Activated T-cell treated with anti-CD3 and anti-CD28 coated beads for 1 hour (primary cell): Measurements from ENCODE around the gene PARD3.

Experiments
- DNase-seq: peaks from one replicate; pipeline ENCODE4 v3.0.0-alpha.2; 2020; ENCODE audit warnings: low read depth

Gene PARD3

DNA sequence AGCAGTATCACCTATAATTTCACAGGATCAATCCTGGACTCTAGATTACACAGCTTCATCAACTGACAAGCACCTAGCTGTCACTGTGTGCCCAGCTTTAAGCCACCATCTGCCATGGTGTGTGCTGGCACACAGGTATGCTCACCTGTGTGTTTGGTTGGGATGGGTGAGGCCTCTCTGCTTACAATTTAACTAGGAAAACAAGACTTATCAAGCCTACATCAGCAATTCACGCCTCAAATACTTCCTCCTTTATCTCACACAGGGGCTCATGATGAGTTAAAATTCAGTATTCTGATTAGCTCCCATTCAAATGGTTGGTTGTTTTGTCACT, 608.2 kb downstream of the PARD3 start:
- no peak for DNase-seq

DNA sequence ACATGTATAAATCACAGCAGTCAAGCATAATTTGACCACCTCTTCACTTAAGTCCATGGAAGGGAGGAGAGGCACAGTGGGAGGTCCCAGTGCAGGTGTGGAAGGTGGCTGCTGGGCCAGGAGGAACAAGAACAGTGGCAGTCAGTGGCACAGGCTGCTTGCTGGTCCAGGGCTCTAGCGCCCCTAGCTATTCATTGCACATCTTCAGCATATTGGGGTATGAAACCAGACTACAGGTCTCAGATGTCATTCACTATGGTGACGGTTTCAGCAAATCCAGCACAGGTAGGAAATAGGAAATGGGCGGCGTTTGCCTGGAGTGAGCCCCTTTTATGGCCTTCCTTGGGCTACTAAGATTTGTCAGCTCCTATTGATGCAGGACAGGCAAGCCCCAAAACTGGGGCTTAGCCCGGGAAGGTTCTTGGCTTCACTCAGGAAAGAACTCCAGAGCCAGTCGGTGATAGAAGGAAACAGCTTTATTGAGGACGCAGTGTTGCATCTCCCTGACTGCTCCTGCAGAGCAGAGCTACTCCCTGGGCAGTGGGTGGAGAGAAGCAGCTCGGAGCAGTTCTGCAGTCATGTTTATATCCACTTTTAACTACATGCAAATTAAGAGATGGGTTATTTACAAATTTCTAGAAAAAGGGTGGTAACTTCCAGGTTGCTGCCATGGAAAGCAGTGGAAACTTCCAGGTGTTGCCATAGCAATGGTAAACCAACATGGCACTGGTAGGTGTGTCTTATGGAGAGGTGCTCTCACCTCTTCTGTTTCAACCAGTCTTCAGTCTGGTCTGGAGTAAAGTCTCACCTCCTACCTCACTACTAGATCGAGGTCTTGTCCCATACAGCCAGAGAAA, 608.8 kb downstream of the PARD3 start:
- no peak for DNase-seq

DNA sequence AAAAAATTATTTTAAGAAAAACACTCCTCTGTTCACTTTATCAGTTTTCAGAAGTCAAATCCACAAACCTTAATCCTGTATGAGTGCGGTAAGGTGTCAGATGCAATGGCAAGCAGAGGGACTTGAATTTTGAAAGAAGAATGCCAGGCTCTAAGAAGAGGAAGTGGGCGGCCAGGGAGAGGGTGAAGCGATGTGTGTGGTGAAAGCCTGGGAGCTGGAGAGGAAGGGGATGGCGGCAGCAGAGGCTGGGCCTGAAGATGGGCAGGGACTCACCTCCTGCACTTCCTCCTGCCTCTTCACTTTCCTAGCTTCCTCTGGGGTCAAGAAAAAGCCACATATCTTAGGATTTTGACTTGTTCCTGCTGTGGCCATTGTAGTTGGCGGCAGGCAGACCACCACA, 609.6 kb downstream of the PARD3 start:
- DNase-seq, result no peak

DNA sequence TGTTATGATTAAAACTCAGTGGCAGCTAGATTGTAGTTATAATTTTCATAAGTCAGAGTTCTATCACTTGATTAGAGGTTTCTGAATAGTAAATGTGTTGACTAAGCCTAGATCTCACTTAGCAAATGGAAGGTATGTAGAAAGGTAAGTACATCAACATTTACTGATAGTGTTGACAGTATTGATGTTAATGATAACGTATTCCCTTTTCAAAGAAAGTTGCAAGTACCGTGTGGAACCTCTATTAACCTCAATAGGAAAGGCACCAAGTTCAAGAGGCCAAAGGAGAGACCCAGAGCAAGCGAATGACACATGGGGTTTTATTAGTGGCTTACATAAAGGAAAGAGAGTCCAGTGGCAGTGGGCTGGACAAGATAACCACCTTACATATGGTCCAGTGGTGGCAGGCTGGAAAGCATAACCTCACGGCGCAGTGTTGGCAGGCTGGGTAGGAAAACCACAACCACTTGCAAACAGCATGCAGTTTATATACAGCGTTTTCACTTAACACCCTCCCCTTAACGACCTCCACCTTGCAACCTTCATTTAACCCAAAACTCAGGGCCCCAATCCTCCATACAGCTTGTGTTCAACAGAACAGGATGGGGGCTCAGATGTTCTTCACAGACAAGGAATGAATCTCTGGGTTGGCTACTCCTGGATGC, 611.0 kb downstream of the PARD3 start:
- DNase-seq, result no peak

DNA sequence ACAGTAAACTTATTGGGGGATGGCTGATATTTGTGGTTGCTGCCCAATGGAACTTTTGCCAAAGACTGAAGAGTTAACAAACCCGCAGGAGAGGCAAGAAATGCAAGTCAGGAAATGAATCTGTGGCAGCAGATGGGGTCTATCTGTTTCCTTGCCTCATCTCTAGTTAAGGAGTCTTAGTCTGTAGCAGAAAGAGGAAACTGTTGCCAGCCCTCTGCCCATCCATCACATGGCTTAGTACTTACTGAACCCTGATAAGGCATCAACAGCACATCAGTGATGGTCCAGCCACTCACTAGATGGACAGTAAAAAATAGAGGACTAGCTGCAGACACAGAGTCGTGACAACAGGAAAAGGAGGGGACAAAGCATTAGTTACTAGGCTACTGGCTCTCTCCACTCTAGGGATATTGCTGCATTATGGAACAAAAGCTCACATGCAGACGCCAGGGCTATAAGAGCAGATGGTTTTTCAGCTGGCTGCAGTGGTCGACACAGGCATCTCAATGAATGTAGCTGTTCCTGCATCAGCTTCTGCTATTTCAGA, 614.7 kb downstream of the PARD3 start:
- no peak for DNase-seq

DNA sequence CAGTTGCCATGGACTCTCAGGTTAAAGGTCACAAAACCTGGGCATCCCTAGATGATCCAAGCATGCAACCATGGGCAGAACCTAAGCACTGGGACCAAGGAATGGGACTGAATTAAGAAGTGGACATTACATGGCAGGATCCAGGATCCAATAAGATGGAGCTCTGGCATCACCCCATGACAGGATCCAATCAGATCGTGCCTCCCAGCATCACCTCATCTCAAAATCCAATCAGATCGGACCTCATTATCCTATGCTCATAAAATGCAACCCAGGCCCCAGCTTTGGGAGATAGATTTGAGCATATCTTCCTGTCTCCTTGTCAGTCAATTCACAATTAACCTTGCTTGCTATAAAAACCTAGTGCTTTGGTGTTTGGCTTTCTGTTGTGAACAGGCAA, 616.1 kb downstream of the PARD3 start:
- DNase-seq, result no peak

DNA sequence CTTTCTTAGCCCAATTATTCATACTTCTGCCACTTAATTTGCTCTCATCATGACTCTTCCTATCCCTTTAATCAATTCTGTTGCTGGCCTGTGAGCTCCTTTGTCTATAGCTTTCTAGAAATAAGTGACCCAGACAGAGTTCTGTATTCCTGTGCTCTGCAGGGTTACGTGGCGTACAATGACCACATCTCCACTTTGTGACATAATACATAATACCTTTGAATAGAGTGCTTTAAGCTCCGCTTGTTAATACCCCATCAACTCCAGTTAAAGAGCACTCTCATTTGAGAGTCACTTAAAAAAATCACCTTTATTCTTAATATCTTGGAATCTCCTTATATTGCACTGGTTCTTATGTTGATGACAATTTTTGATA, 619.0 kb downstream of the PARD3 start:
- no peak for DNase-seq

DNA sequence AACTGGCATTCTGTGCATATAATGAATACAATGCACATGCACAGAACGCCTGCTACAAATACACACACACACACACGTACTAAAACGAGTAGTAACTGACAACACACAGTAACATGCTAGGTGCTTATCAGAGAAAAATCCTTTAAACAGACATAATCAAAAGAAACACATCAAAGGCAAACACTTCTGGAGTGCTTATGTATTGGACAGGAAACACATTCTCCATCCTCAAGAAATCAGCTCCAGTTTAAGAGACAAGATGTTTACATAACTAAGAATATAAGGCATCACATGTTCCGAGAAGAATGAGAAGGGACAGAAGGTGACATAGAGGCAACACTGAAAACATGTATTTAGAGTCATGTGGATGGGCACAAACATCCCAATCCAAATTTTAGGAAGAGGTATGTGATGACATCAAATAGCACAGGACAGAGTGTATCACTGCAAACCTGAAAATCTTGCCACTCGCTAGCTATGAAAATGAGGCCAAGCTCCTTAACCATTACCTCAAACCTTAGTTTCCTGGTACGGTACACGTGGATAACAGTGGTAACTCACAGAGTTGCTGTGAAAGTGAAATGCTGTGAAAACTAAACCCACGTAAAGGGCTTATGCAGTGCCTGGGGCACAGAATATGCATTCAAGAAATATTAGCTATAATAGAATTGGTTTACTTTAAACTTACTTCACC, 619.6 kb downstream of the PARD3 start:
- DNase-seq, result no peak

DNA sequence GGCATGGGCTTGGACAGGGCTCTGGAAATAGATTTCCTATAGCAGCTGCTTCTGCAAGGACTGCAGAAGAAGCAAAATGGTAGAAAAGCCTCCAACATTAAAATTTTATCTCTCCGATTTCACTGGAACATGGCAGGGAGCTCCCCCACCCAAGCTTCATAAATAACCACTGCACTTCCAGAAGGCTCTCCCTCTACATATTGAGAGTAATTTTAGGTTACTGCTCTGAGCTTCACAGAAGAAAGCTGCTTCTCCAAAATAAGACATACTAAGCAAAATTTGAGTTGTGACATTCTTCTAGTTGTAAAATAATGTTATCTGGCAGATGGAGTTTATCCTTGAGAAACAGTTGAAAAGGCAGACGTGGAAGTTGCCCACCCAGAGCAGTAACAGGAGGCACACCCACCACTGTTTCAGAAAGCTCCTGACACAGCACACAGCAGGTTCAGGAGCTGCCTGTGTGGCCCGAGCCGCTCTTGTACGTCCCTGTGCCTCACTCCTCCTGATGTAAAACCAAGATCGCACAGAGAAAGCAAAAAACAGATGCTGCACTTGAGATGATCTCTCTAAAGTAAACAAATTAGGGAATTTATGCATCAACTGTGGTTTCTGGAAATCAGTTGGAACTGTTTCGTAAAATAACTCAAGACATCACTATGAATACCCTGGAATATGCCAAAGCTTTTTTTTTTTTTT, 621.0 kb downstream of the PARD3 start:
- no peak for DNase-seq

DNA sequence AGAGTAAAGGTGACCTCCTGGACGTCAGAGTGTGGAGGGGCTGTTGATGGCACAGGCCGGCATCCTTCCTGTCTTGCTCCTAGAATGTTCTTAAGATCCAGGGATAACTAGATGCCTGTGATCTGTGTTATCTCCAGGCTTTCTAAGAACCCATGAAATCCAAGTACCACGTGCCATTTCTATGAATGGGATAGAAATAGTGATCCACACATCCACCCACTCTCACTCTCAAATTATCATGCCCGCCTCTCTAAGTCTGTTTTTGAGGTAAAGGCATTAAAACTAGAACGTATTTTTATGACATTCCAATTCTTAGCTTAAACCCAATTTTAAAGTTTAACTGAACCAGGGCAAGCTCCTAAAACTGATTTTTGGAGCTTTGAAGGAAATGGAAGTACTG, 622.5 kb downstream of the PARD3 start:
- DNase-seq, result no peak

DNA sequence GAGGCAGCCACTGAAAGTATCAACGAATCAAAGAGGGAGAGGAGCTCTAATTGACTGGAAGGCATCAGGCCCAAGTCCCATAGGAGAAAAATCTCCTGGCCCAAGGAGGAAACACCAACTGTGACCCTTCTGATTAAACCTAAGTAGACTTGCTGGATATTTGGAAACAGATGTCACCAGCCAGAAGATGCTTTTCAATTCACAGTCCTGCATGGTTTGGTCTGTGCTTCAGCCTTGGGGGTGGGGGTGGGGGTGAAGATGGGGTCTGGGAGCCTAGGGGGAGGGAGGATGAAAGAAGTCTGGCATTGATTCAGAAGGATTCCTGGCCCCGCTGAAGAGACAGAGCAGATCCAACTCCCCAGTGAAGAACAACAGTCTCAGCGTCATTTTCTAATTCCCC, 623.7 kb downstream of the PARD3 start:
- DNase-seq, result no peak

DNA sequence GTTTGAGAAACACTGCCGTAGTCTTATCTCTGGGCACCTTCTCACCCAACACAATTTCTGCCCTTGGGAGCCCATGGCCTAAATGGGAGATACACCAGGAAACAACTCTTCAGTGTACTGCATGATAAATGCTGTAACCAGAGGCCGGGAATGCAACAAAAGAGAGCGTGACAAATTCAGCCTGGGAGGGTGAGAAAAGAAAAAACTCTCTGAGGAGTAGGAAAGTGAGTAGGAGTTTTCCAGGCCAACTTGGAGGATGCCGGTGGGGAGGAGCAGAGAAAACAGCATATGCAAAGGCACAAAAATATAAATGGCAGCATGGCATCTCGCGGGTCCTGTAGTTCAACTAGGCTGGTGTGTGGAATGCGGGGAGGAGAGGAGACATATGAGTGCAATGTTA, 624.5 kb downstream of the PARD3 start:
- DNase-seq, result no peak

DNA sequence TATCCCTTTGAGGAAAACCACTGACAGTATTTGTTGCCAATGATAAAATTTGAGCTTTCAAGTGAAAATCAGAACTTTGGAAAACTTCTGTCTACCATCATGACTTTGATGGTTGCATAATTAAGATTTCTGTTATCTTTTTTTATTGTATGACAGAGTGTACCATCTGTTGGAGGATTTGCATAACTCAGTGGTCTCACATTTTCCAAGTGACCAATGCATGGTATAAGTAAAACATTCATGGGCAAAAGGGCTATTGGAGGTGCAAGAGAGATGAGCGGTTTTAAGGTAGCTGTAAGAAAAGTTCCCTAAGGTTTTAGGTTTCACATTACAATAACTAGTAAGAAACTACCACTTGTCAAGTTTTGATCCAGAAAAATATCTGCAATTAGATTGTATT, 625.3 kb downstream of the PARD3 start:
- no peak for DNase-seq

DNA sequence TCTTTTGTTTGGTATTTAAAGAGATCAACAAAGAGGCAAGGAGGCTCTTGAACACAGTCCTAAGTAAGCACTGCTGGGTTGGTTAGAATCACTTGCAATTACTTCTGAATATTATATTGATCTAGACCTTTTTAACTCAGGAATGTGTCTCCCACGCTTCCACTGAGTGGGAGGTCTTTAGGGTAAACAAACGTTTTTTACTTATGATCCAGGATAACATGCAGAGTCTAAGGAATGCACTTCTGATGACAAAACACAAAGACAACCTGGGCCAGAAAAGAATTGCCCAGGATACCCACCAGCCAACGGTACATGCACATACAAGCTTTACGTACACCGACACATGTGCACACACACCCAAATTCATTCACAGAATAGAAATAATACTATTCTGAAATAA, 626.9 kb downstream of the PARD3 start:
- DNase-seq, result no peak

DNA sequence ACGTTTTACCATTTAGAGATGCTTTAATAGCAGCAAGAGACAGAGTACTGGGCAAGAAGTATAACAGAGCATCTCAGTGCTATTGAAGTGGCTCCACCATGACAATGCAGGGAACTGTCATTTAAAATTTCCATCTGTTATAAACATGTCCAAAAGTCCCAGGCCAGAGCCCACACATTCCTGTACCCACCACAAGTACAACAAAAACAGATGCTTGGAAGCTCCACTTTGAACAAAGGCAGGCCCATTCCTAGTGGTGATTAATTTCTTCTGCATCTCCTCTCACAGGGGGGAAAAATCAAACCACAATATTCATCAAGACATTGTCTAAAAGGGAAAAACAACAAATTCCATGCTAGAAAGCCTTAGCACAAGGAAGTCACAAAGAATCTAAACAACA, 627.9 kb downstream of the PARD3 start:
- DNase-seq, result no peak

DNA sequence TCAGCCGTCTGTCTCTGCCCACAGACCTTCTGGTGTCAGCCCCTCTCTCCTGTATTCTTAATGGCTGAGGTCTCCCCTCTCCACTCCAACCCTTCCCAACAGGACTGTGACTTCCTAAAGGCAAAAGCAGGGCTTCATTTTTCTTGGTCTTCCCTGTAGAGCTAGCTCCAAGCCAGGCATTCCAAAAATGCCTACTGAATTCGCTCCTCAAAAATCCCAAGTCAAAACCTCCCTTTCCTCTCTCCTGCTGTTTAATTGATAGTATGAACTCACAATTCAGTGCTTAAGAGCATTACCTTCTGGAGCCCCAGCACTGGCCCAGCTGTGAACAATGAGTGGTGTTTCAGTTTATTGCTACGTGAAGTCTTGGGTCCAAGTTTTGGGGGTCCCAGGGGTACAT, 628.4 kb downstream of the PARD3 start:
- DNase-seq, result no peak

DNA sequence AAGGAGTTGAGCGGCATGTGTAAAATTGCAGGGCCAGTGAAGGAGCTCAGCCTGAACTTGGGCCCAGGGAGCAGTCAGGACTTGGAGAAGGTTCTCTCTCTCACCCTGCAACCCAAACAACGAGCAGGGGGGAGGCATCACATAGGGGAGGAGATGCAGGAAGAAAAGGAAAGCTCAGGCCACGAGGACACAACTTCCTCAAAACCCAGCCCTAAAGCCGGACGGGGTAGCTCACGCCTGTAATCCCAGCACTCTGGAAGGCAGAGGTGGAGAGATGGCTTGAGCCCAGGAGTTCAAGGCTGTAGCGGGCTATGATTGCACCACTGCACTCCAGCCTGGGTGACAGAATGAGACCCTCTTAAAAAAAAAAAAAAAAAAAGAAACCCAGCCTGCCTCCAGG, 629.1 kb downstream of the PARD3 start:
- no peak for DNase-seq

DNA sequence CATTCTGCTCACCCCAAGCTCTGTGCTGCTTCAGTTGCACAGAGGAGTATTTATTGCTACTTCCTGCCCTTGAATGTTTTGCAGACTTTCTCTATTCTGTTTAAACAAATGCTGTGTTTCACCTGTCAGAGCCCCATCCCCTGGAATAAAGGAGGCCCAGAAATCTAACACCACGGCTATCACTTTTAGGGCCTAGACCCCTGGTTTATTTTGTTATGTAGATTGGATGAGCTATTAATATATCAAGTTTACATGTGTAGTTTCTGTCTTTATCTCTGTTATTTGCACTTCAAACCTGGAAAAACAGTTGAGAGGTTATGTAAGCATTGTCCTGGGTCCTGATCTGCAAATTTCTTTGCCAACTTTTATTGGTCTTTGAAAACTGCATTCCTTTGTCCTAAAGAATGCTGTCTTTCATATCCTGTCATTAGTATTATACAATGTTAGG, 630.1 kb downstream of the PARD3 start:
- no peak for DNase-seq

DNA sequence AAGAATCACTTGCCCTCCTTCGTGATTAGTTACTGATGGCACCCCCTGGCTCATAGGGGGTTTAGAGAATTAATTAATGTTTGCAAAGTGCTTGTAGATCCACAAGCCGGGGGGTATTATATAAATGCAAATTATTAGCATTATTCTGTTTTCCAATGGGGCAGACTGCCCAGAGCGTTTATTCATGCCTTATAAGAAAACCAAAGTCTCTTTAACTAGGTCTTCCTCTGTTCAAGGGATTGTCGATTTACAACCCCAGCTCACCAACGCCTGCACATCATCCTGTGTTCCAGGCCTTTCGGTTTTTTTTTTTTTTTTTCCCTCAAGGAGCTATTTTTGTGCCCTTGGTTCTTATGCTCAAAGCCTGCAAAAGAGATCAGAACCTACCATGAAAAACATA, 630.7 kb downstream of the PARD3 start:
- DNase-seq, result no peak

DNA sequence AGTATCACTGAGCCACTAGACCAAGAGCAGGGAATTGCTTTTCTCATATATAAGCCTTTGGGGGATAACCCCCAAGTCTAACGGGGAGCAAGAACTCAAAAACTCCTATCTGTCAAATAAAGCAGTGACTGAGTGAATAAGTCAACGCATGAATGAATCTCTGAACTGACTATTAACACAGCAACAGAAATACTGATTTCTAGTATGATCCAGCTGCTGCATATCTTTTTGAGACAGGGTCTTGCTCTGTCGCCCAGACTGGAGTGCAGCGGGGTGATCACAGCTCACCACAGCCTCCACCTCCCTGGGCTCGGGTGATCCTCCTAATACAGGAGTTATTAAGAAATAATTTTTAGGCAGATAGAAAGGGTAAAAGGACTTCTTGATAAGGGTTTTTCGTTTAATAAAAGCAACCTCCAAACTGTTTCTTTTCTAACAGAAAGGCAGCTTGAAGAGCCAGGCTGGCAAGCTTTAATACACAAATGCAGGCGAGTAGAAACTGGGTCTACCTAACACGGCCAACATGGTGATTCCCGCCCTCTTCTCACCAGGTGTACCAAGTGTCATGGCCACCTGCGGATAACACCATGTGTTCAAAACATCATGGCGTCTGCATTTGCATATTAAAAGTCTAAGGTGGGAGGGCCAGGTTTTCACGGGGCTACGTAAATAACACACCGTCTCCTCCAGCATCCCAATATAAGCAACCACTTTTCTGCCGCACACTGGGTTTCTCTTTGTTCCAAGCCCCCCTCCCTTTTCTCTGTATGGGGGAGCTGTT, 631.9 kb downstream of the PARD3 start:
- no peak for DNase-seq

DNA sequence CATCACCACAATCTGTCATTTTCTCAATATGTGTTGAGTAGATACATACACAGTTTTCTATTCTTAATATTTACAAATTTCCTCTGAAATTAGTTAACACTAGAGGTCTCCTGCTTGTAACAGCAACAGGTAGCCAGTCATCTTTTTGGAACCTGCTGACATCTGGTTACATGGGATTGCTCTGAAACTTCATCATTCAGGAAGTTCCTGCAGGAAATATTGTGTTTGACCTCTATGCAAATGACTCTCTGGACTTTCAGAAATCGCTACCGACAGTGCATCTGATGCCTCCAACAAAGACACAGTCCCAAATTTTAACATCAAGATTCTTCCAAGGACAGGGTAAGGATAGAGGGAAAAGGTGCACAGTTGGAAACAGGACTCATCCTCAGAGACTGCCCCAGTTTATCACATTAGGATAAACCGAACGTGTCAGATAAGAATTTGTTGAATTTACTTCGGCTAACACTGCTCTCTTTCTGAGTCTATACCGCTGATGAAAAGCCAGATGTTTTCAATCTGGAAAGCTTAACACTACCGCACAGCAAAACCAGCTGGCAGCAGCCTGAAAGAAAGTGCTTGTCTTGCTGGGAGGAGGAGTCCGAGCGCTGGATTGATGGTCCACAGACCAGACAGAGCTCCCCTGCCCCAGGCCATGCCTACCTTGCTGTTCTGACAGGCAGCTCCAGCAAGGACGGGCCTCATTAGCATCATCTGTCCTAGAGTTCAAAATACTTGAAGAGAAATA, 633.4 kb downstream of the PARD3 start:
- no peak for DNase-seq
